Measurements from ENCODE around the gene GALNT9.

GALNT9 gene

GRCh38 chr12:132154341-132154761 lies 175.0 kb downstream of the GALNT9 start:
- Histone ChIP-seq H2BK5ac (ENCODE audit: low read depth, low read length, poor library complexity, severe bottlenecking) (no peak overlapping the region), H3K4ac (ENCODE audit: low read depth in 1 of 2, low read length in 2 of 2) (no peak overlapping the region)

GRCh38 chr12:132153501-132154340 lies 175.7 kb downstream of the GALNT9 start:
- no peak overlapping the region for H2BK120ac ChIP-seq (ENCODE audit: low read depth, low read length)
- H3K4ac ChIP-seq (ENCODE audit: low read depth in 1 of 2, low read length in 2 of 2): no peak overlapping the region
- H3K4me1 ChIP-seq (ENCODE audit: control insufficient read depth, insufficient read depth, low read depth, low read length): peaks cover 8% of the 10 kb centered on the region
- peaks cover 19% of the 10 kb centered on the region for H3K79me1 ChIP-seq (replicated peaks; ENCODE audit: low read length, poor library complexity, severe bottlenecking)
- DNase-seq: peak; percentile 79
- no peak overlapping the region for H4K91ac ChIP-seq (ENCODE audit: low read length)
- H3K27me3 ChIP-seq (ENCODE audit: control insufficient read depth in 1 of 2, insufficient read depth in 1 of 2, low read length in 2 of 2): peaks cover 0 to 12% of the 10 kb centered on the region in 2 experiments
- H3K4me2 ChIP-seq (ENCODE audit: low read length, poor library complexity, severe bottlenecking): no peak overlapping the region
- H2AK5ac ChIP-seq (ENCODE audit: low read length, severe bottlenecking): no peak overlapping the region
- peak overlapping the region in 1 of 2 experiments; percentile 5 for H3K14ac ChIP-seq (ENCODE audit: low read length in 2 of 2)
- H2BK15ac ChIP-seq (ENCODE audit: low read depth, poor library complexity, severe bottlenecking): no peak overlapping the region
- peak overlapping the region in 1 of 2 experiments; percentile 71 for H3K4me3 ChIP-seq (ENCODE audit: insufficient read depth in 1 of 2, low read depth in 1 of 2, low read length in 2 of 2)
- H2BK5ac ChIP-seq (ENCODE audit: low read depth, low read length, poor library complexity, severe bottlenecking): no peak overlapping the region
- peak overlapping the region; percentile 78 for H3K9ac ChIP-seq (ENCODE audit: low read length)
- H3K18ac ChIP-seq (ENCODE audit: low read depth in 1 of 2, low read length in 2 of 2): no peak overlapping the region
- 47% methylated on average over 38 of the region's 41 CpGs for WGBS
- H3K23ac ChIP-seq (ENCODE audit: low read length in 2 of 2): no peak overlapping the region
- peaks cover 30 to 67% of the 10 kb centered on the region in 2 experiments for H3K36me3 ChIP-seq (ENCODE audit: control insufficient read depth in 1 of 2, insufficient read depth in 2 of 2, low read depth in 1 of 2, low read length in 2 of 2)
- H2BK12ac ChIP-seq (ENCODE audit: low read length in 2 of 2): no peak overlapping the region
- no peak overlapping the region for H2AFZ ChIP-seq (ENCODE audit: low read depth, low read length)
- H4K8ac ChIP-seq (ENCODE audit: low read length): peak overlapping the region; percentile 76
- H3K9me3 ChIP-seq (ENCODE audit: control insufficient read depth, low read length): no peaks in the 10 kb centered on the region
- H3K27ac ChIP-seq (ENCODE audit: low read length, poor library complexity, severe bottlenecking): no peak overlapping the region

More at GRCh38 chr12:132154341-132154761, 175.0 kb downstream of the GALNT9 start:
- H2AFZ ChIP-seq (ENCODE audit: low read depth, low read length): no peak overlapping the region
- peaks cover 19% of the 10 kb centered on the region for H3K79me1 ChIP-seq (replicated peaks; ENCODE audit: low read length, poor library complexity, severe bottlenecking)
- no peak overlapping the region for H3K23ac ChIP-seq (ENCODE audit: low read length in 2 of 2)
- H2BK120ac ChIP-seq (ENCODE audit: low read depth, low read length): no peak overlapping the region
- DNase-seq: no peak
- H2AK5ac ChIP-seq (ENCODE audit: low read length, severe bottlenecking): no peak overlapping the region
- peaks cover 30 to 71% of the 10 kb centered on the region in 2 experiments for H3K36me3 ChIP-seq (ENCODE audit: control insufficient read depth in 1 of 2, insufficient read depth in 2 of 2, low read depth in 1 of 2, low read length in 2 of 2)
- peak overlapping the region in 1 of 2 experiments; percentile 71 for H3K4me3 ChIP-seq (ENCODE audit: insufficient read depth in 1 of 2, low read depth in 1 of 2, low read length in 2 of 2)
- H3K4me2 ChIP-seq (ENCODE audit: low read length, poor library complexity, severe bottlenecking): no peak overlapping the region
- H3K9ac ChIP-seq (ENCODE audit: low read length): peak overlapping the region; percentile 78
- peak overlapping the region in 1 of 2 experiments; percentile 5 for H3K14ac ChIP-seq (ENCODE audit: low read length in 2 of 2)
- no peak overlapping the region for H2BK15ac ChIP-seq (ENCODE audit: low read depth, poor library complexity, severe bottlenecking)
- 88% methylated on average over 21 of the region's 21 CpGs for WGBS
- no peak overlapping the region for H2BK12ac ChIP-seq (ENCODE audit: low read length in 2 of 2)
- peaks cover 8% of the 10 kb centered on the region for H3K4me1 ChIP-seq (ENCODE audit: control insufficient read depth, insufficient read depth, low read depth, low read length)
- H3K9me3 ChIP-seq (ENCODE audit: control insufficient read depth, low read length): no peaks in the 10 kb centered on the region
- H3K18ac ChIP-seq (ENCODE audit: low read depth in 1 of 2, low read length in 2 of 2): no peak overlapping the region
- no peak overlapping the region for H4K8ac ChIP-seq (ENCODE audit: low read length)
- H4K91ac ChIP-seq (ENCODE audit: low read length): no peak overlapping the region
- no peak overlapping the region for H3K27ac ChIP-seq (ENCODE audit: low read length, poor library complexity, severe bottlenecking)
- peaks cover 0 to 12% of the 10 kb centered on the region in 2 experiments for H3K27me3 ChIP-seq (ENCODE audit: control insufficient read depth in 1 of 2, insufficient read depth in 1 of 2, low read length in 2 of 2)

GRCh38 chr12:132152953-132153352 lies 176.4 kb downstream of the GALNT9 start:
- Histone ChIP-seq H3K4me2 (ENCODE audit: low read length, poor library complexity, severe bottlenecking) (no peak overlapping the region), H4K8ac (ENCODE audit: low read length) (no peak overlapping the region), H3K27ac (ENCODE audit: low read length, poor library complexity, severe bottlenecking) (no peak overlapping the region), H3K4me1 (ENCODE audit: control insufficient read depth, insufficient read depth, low read depth, low read length) (peaks cover 8% of the 10 kb centered on the region), H2BK120ac (ENCODE audit: low read depth, low read length) (no peak overlapping the region), H3K36me3 (ENCODE audit: control insufficient read depth in 1 of 2, insufficient read depth in 2 of 2, low read depth in 1 of 2, low read length in 2 of 2) (peaks cover 26 to 67% of the 10 kb centered on the region in 2 experiments), H2BK15ac (ENCODE audit: low read depth, poor library complexity, severe bottlenecking) (no peak overlapping the region), H2AK5ac (ENCODE audit: low read length, severe bottlenecking) (no peak overlapping the region), H3K14ac (ENCODE audit: low read length in 2 of 2) (no peak overlapping the region), H3K18ac (ENCODE audit: low read depth in 1 of 2, low read length in 2 of 2) (no peak overlapping the region), H3K4ac (ENCODE audit: low read depth in 1 of 2, low read length in 2 of 2) (no peak overlapping the region), H3K23ac (ENCODE audit: low read length in 2 of 2) (no peak overlapping the region), H3K79me1 (replicated peaks; ENCODE audit: low read length, poor library complexity, severe bottlenecking) (peaks cover 22% of the 10 kb centered on the region), H2BK12ac (ENCODE audit: low read length in 2 of 2) (no peak overlapping the region), H3K27me3 (ENCODE audit: control insufficient read depth in 1 of 2, insufficient read depth in 1 of 2, low read length in 2 of 2) (peaks cover 0 to 12% of the 10 kb centered on the region in 2 experiments), H3K4me3 (ENCODE audit: insufficient read depth in 1 of 2, low read depth in 1 of 2, low read length in 2 of 2) (no peak overlapping the region), H2AFZ (ENCODE audit: low read depth, low read length) (no peak overlapping the region), H2BK5ac (ENCODE audit: low read depth, low read length, poor library complexity, severe bottlenecking) (no peak overlapping the region), H4K91ac (ENCODE audit: low read length) (no peak overlapping the region), H3K9me3 (ENCODE audit: control insufficient read depth, low read length) (no peaks in the 10 kb centered on the region), H3K9ac (ENCODE audit: low read length) (no peak overlapping the region)
- DNase-seq: no peak
- WGBS: 95% methylated on average over 19 of the region's 20 CpGs

- WGBS: 95% methylated on average over 9 of the region's 9 CpGs
- no peak overlapping the region for H4K91ac ChIP-seq (ENCODE audit: low read length)
- peaks cover 8% of the 10 kb centered on the region for H3K4me1 ChIP-seq (ENCODE audit: control insufficient read depth, insufficient read depth, low read depth, low read length)
- no peak overlapping the region for H3K9ac ChIP-seq (ENCODE audit: low read length)
- no peak overlapping the region for H2AFZ ChIP-seq (ENCODE audit: low read depth, low read length)
- no peak for DNase-seq
- peaks cover 0 to 12% of the 10 kb centered on the region in 2 experiments for H3K27me3 ChIP-seq (ENCODE audit: control insufficient read depth in 1 of 2, insufficient read depth in 1 of 2, low read length in 2 of 2)
- no peak overlapping the region for H2BK15ac ChIP-seq (ENCODE audit: low read depth, poor library complexity, severe bottlenecking)
- H3K27ac ChIP-seq (ENCODE audit: low read length, poor library complexity, severe bottlenecking): no peak overlapping the region
- no peak overlapping the region for H2BK120ac ChIP-seq (ENCODE audit: low read depth, low read length)
- H3K4me2 ChIP-seq (ENCODE audit: low read length, poor library complexity, severe bottlenecking): no peak overlapping the region
- H3K18ac ChIP-seq (ENCODE audit: low read depth in 1 of 2, low read length in 2 of 2): no peak overlapping the region
- H3K79me1 ChIP-seq (replicated peaks; ENCODE audit: low read length, poor library complexity, severe bottlenecking): peaks cover 28% of the 10 kb centered on the region
- peaks cover 21 to 67% of the 10 kb centered on the region in 2 experiments for H3K36me3 ChIP-seq (ENCODE audit: control insufficient read depth in 1 of 2, insufficient read depth in 2 of 2, low read depth in 1 of 2, low read length in 2 of 2)
- no peak overlapping the region for H3K23ac ChIP-seq (ENCODE audit: low read length in 2 of 2)
- H4K8ac ChIP-seq (ENCODE audit: low read length): no peak overlapping the region
- no peak overlapping the region for H2AK5ac ChIP-seq (ENCODE audit: low read length, severe bottlenecking)
- H3K4me3 ChIP-seq (ENCODE audit: insufficient read depth in 1 of 2, low read depth in 1 of 2, low read length in 2 of 2): no peak overlapping the region
- no peaks in the 10 kb centered on the region for H3K9me3 ChIP-seq (ENCODE audit: control insufficient read depth, low read length)
- no peak overlapping the region for H3K4ac ChIP-seq (ENCODE audit: low read depth in 1 of 2, low read length in 2 of 2)
- no peak overlapping the region for H3K14ac ChIP-seq (ENCODE audit: low read length in 2 of 2)
- H2BK12ac ChIP-seq (ENCODE audit: low read length in 2 of 2): no peak overlapping the region
- H2BK5ac ChIP-seq (ENCODE audit: low read depth, low read length, poor library complexity, severe bottlenecking): no peak overlapping the region
Observed at GRCh38 chr12:132152411-132152821, 177.0 kb downstream of the GALNT9 start.
